ENCODE measurements around the gene FCRL2.

DNA sequence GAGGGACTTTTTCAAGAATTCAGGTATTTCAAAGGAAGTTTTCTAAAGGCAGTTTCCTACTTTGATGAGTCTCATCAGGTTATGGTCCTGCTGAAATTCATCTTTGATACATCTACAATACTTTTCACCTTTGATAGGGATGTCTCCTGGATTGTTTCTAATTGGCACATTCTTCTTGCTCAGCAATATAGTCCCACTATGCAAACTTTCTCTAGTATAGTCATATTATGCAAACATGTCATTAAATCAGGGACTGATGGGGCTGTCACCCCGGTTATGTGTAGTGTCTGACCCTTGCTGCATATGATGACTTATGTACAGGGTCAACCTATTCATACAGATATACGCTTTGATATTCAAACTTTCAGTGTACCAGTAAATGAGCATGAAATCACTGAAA lies 43.4 kb upstream of the FCRL2 start:
- TF ChIP-seq, protein P1, sequence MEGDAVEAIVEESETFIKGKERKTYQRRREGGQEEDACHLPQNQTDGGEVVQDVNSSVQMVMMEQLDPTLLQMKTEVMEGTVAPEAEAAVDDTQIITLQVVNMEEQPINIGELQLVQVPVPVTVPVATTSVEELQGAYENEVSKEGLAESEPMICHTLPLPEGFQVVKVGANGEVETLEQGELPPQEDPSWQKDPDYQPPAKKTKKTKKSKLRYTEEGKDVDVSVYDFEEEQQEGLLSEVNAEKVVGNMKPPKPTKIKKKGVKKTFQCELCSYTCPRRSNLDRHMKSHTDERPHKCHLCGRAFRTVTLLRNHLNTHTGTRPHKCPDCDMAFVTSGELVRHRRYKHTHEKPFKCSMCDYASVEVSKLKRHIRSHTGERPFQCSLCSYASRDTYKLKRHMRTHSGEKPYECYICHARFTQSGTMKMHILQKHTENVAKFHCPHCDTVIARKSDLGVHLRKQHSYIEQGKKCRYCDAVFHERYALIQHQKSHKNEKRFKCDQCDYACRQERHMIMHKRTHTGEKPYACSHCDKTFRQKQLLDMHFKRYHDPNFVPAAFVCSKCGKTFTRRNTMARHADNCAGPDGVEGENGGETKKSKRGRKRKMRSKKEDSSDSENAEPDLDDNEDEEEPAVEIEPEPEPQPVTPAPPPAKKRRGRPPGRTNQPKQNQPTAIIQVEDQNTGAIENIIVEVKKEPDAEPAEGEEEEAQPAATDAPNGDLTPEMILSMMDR (IDR thresholded peaks at IDR 0.05) = no peak
- no peak for TF ChIP-seq POLR2A (IDR thresholded peaks at IDR 0.05)
